Measurements from ENCODE around the gene CFAP54. TPM values are rescaled to one million over a fixed set of nuclear protein-coding genes. Genes with fewer than 3 reads are reported as not detected.

CFAP54 gene
- polyA plus RNA-seq, 1 donor from 2014 or later, result 1.1 TPM

DNA sequence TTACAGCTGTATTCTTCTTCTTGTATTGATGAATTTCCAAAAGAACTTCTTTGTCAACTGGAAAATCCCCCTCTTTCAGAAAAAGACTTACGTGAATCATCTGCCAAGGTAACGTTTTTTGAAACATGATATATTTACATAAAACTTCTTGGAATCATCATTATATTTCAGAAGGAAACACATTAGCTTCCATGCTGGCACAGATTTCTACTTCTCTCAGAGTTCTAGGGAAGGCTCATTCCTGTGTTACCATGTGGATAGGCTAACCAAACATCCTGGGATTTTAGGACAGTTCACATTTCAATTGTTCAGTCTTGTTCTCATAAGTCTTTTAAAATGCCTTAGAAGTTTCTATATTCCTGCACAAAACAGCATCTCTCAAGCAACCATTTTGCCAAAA, 297.4 kb downstream of the CFAP54 start:
- no peak for TF ChIP-seq TAF1 (IDR thresholded peaks at IDR 0.05; ENCODE audit: low read depth)
- TF ChIP-seq, protein P1, sequence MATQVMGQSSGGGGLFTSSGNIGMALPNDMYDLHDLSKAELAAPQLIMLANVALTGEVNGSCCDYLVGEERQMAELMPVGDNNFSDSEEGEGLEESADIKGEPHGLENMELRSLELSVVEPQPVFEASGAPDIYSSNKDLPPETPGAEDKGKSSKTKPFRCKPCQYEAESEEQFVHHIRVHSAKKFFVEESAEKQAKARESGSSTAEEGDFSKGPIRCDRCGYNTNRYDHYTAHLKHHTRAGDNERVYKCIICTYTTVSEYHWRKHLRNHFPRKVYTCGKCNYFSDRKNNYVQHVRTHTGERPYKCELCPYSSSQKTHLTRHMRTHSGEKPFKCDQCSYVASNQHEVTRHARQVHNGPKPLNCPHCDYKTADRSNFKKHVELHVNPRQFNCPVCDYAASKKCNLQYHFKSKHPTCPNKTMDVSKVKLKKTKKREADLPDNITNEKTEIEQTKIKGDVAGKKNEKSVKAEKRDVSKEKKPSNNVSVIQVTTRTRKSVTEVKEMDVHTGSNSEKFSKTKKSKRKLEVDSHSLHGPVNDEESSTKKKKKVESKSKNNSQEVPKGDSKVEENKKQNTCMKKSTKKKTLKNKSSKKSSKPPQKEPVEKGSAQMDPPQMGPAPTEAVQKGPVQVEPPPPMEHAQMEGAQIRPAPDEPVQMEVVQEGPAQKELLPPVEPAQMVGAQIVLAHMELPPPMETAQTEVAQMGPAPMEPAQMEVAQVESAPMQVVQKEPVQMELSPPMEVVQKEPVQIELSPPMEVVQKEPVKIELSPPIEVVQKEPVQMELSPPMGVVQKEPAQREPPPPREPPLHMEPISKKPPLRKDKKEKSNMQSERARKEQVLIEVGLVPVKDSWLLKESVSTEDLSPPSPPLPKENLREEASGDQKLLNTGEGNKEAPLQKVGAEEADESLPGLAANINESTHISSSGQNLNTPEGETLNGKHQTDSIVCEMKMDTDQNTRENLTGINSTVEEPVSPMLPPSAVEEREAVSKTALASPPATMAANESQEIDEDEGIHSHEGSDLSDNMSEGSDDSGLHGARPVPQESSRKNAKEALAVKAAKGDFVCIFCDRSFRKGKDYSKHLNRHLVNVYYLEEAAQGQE (IDR thresholded peaks at IDR 0.05; ENCODE audit: borderline replicate concordance), result no peak
- TF ChIP-seq POLR2AphosphoS5 (IDR thresholded peaks at IDR 0.05), result no peak
- no peak for TF ChIP-seq EP300 (conservative IDR thresholded peaks at IDR 0.05; ENCODE audit: poor library complexity, severe bottlenecking)
- no peak for TF ChIP-seq RAD21 (conservative IDR thresholded peaks at IDR 0.05)
- no peaks in the 10 kb centered on the region for H3K9me3 ChIP-seq (ENCODE audit: low read length)

DNA sequence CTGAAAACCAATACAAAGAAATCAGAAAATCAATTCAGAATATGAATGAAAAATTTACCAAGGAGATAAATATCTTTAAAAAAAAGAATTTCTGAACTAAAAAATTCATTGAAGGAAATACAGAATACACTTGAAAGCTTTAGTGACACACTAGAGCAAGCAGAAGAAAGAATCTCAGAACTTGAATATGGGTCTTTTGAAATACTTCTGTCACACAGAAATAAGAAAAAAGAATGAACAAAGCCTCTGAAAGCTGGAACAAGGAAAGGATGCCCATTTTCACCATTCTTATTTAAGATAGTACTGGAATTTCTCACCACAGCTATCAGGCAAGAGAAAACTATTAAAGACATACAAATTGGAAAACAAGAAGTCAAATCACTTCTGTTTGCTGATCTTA, 314.6 kb downstream of the CFAP54 start:
- H3F3A ChIP-seq (ENCODE audit: insufficient read depth, low read length, poor library complexity, severe bottlenecking), result no peaks in the 10 kb centered on the region
- H2AFZ ChIP-seq (ENCODE audit: low read depth, low read length), result no peak overlapping the region
- no peaks in the 10 kb centered on the region for H3K36me3 ChIP-seq (ENCODE audit: insufficient read depth, low read length)
- no peaks in the 10 kb centered on the region for H3K79me2 ChIP-seq (replicated peaks; ENCODE audit: insufficient read depth, low read length)
- no peak overlapping the region for H3K4me3 ChIP-seq (ENCODE audit: low read length)
- TF ChIP-seq SMC3 (conservative IDR thresholded peaks at IDR 0.05; ENCODE audit: poor library complexity) (no peak), MXI1 (conservative IDR thresholded peaks at IDR 0.05; ENCODE audit: poor library complexity, severe bottlenecking) (no peak), RAD21 (conservative IDR thresholded peaks at IDR 0.05) (no peak), EP300 (conservative IDR thresholded peaks at IDR 0.05; ENCODE audit: poor library complexity, severe bottlenecking) (no peak), EZH2 (IDR thresholded peaks at IDR 0.05; ENCODE audit: borderline replicate concordance, insufficient read depth, low read length, poor library complexity, severe bottlenecking) (no peak), TAF1 (IDR thresholded peaks at IDR 0.05; ENCODE audit: low read depth) (no peak), POLR2AphosphoS5 (IDR thresholded peaks at IDR 0.05) (no peak)
- TF ChIP-seq, protein P1 (IDR thresholded peaks at IDR 0.05; ENCODE audit: borderline replicate concordance), result no peak
- TF ChIP-seq, protein P2, sequence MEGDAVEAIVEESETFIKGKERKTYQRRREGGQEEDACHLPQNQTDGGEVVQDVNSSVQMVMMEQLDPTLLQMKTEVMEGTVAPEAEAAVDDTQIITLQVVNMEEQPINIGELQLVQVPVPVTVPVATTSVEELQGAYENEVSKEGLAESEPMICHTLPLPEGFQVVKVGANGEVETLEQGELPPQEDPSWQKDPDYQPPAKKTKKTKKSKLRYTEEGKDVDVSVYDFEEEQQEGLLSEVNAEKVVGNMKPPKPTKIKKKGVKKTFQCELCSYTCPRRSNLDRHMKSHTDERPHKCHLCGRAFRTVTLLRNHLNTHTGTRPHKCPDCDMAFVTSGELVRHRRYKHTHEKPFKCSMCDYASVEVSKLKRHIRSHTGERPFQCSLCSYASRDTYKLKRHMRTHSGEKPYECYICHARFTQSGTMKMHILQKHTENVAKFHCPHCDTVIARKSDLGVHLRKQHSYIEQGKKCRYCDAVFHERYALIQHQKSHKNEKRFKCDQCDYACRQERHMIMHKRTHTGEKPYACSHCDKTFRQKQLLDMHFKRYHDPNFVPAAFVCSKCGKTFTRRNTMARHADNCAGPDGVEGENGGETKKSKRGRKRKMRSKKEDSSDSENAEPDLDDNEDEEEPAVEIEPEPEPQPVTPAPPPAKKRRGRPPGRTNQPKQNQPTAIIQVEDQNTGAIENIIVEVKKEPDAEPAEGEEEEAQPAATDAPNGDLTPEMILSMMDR (IDR thresholded peaks at IDR 0.05; ENCODE audit: poor library complexity, severe bottlenecking), result no peak
- no peak overlapping the region for H3K27ac ChIP-seq (ENCODE audit: low read length)
- H3K27me3 ChIP-seq (ENCODE audit: insufficient read depth, low read depth, low read length), result no peaks in the 10 kb centered on the region
- H3K9ac ChIP-seq (ENCODE audit: low read length), result no peak overlapping the region
- H3K9me3 ChIP-seq (ENCODE audit: low read length), result no peaks in the 10 kb centered on the region
- no peak overlapping the region for H3K4me2 ChIP-seq (ENCODE audit: low read length)
- no peaks in the 10 kb centered on the region for H3K9me2 ChIP-seq (ENCODE audit: insufficient read depth, low read length)
- no peaks in the 10 kb centered on the region for H4K20me1 ChIP-seq (ENCODE audit: insufficient read depth)

More for the DNA sequence above, 297.4 kb downstream of the CFAP54 start:
- no peak overlapping the region for H3K27ac ChIP-seq (ENCODE audit: low read length)
- H3K4me2 ChIP-seq (ENCODE audit: low read length), result no peak overlapping the region
- no peaks in the 10 kb centered on the region for H3K79me2 ChIP-seq (replicated peaks; ENCODE audit: insufficient read depth, low read length)
- H3K9ac ChIP-seq (ENCODE audit: low read length), result no peak overlapping the region
- H4K20me1 ChIP-seq (ENCODE audit: insufficient read depth), result no peaks in the 10 kb centered on the region
- no peak overlapping the region for H3K4me3 ChIP-seq (ENCODE audit: low read length)
- no peak overlapping the region for H2AFZ ChIP-seq (ENCODE audit: low read depth, low read length)
- no peaks in the 10 kb centered on the region for H3F3A ChIP-seq (ENCODE audit: insufficient read depth, low read length, poor library complexity, severe bottlenecking)
- H3K36me3 ChIP-seq (ENCODE audit: insufficient read depth, low read length), result no peaks in the 10 kb centered on the region
- no peaks in the 10 kb centered on the region for H3K27me3 ChIP-seq (ENCODE audit: insufficient read depth, low read depth, low read length)
- H3K9me2 ChIP-seq (ENCODE audit: insufficient read depth, low read length), result no peaks in the 10 kb centered on the region

Measured in neural cell (in vitro differentiated cells).